Stimulated activated naive CD8-positive, alpha-beta T cell treated with anti-CD3 and anti-CD28 coated beads, Interleukin-15, Interleukin-2, amounts not matched to agents 100 ng/mL and 50 ng/mL, for 24 hours (primary cell): ENCODE data around the gene PRPF38B.
"Not testable (repeated sequence)": the region's sequence is repeated elsewhere in the genome, so short reads cannot be mapped to it uniquely, and the experiment has no call there.

Experiments
- H3K27ac Mint-ChIP-seq: one replicate; pipeline ENCODE4 v1.8.0; 2021; ENCODE audit warnings: mild to moderate bottlenecking, mixed read lengths
- H3K27me3 Mint-ChIP-seq: one replicate; pipeline ENCODE4 v1.8.0; 2021; ENCODE audit warnings: mixed read lengths
- H3K36me3 Mint-ChIP-seq: one replicate; pipeline ENCODE4 v1.8.0; 2021; ENCODE audit warnings: low read depth, mixed read lengths
- H3K4me1 Mint-ChIP-seq: one replicate; pipeline ENCODE4 v1.8.0; 2021; ENCODE audit warnings: low read depth, mixed read lengths
- H3K4me3 Mint-ChIP-seq: one replicate; pipeline ENCODE4 v1.8.0; 2021; ENCODE audit warnings: mild to moderate bottlenecking, mixed read lengths
- H3K9me3 Mint-ChIP-seq: one replicate; pipeline ENCODE4 v1.8.0; 2021; ENCODE audit warnings: mixed read lengths

The PRPF38B gene

DNA sequence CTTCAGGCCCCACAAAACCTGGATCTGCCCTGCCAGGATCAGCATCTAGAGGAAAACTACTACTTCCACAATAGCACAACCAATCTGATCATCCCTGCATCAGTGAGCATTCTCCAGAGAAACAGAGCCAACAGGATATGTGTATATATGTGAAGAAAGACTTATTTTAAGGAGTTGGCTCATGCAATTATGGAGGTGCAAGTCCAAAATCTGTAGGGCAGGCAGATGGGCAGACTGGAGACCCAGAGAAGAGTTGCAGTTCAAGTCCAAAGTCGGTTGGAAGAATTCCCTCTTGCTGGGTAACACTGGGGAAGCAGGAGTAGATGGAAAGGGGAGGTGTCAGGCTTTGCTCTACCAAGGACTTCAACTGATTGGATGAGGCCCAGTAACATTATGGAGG, 26.3 kb upstream of the PRPF38B start:
- no peak overlapping the region for H3K4me3 Mint-ChIP-seq
- no peaks in the 10 kb centered on the region for H3K9me3 Mint-ChIP-seq
- no peak overlapping the region for H3K27ac Mint-ChIP-seq
- peaks cover 47% of the 10 kb centered on the region for H3K4me1 Mint-ChIP-seq
- H3K27me3 Mint-ChIP-seq = no peaks in the 10 kb centered on the region
- H3K36me3 Mint-ChIP-seq = no peaks in the 10 kb centered on the region

GRCh38 chr1:108667422-108667821, 24.7 kb upstream of the PRPF38B start:
- not testable (repeated sequence) for H3K4me3 Mint-ChIP-seq

GRCh38 chr1:108668777-108669176, 23.3 kb upstream of the PRPF38B start:
- Mint-ChIP-seq H3K4me3 (no peak overlapping the region), H3K36me3 (no peaks in the 10 kb centered on the region), H3K9me3 (no peaks in the 10 kb centered on the region), H3K4me1 (peaks cover 27% of the 10 kb centered on the region), H3K27ac (peak overlapping the region; percentile 77), H3K27me3 (no peaks in the 10 kb centered on the region)

More at GRCh38 chr1:108667422-108667821, 24.7 kb upstream of the PRPF38B start:
- not testable (repeated sequence) for H3K36me3 Mint-ChIP-seq, H3K27ac Mint-ChIP-seq, H3K9me3 Mint-ChIP-seq, H3K27me3 Mint-ChIP-seq
- H3K4me1 Mint-ChIP-seq = peaks cover 36% of the 10 kb centered on the region

- H3K4me3 Mint-ChIP-seq = no peak overlapping the region
- H3K4me1 Mint-ChIP-seq = peaks cover 25% of the 10 kb centered on the region
- H3K27me3 Mint-ChIP-seq = no peaks in the 10 kb centered on the region
- H3K27ac Mint-ChIP-seq = peak overlapping the region; percentile 78
- no peaks in the 10 kb centered on the region for H3K9me3 Mint-ChIP-seq
- no peaks in the 10 kb centered on the region for H3K36me3 Mint-ChIP-seq
These were observed 22.4 kb upstream of the PRPF38B start for GRCh38 chr1:108669679-108670078.

GRCh38 chr1:108670131-108670773, 21.9 kb upstream of the PRPF38B start:
- Mint-ChIP-seq H3K27me3 (no peaks in the 10 kb centered on the region), H3K4me1 (peaks cover 22% of the 10 kb centered on the region), H3K36me3 (no peaks in the 10 kb centered on the region), H3K27ac (peak overlapping the region; percentile 78), H3K9me3 (no peaks in the 10 kb centered on the region), H3K4me3 (no peak overlapping the region)

GRCh38 chr1:108671143-108671542, 21.0 kb upstream of the PRPF38B start:
- H3K4me3 Mint-ChIP-seq = no peak overlapping the region
- peaks cover 22% of the 10 kb centered on the region for H3K4me1 Mint-ChIP-seq
- no peaks in the 10 kb centered on the region for H3K27me3 Mint-ChIP-seq
- no peaks in the 10 kb centered on the region for H3K9me3 Mint-ChIP-seq
- H3K27ac Mint-ChIP-seq = no peak overlapping the region
- H3K36me3 Mint-ChIP-seq = no peaks in the 10 kb centered on the region

DNA sequence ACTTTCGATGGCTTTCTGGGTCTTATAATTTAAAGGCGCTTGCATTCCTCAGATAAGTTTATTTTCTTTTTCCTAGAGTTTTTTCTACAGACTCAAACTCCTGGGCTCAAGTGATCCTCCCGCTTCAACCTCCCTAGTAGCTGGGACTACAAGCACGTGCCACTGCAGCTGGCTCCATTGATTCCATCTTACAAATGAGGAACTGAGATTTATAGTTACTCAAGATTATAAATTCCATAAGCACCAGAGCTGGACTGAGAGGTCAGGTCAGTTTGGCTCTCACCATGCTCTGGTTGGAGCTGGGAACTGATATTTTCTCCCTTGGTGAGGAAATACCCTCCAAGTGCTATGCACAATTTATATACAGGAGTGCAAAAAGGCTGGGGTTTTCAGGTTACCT, 13.4 kb upstream of the PRPF38B start:
- peaks cover 10% of the 10 kb centered on the region for H3K4me1 Mint-ChIP-seq
- H3K27me3 Mint-ChIP-seq = no peaks in the 10 kb centered on the region
- no peaks in the 10 kb centered on the region for H3K36me3 Mint-ChIP-seq
- H3K9me3 Mint-ChIP-seq = no peaks in the 10 kb centered on the region
- no peak overlapping the region for H3K4me3 Mint-ChIP-seq
- H3K27ac Mint-ChIP-seq = no peak overlapping the region

DNA sequence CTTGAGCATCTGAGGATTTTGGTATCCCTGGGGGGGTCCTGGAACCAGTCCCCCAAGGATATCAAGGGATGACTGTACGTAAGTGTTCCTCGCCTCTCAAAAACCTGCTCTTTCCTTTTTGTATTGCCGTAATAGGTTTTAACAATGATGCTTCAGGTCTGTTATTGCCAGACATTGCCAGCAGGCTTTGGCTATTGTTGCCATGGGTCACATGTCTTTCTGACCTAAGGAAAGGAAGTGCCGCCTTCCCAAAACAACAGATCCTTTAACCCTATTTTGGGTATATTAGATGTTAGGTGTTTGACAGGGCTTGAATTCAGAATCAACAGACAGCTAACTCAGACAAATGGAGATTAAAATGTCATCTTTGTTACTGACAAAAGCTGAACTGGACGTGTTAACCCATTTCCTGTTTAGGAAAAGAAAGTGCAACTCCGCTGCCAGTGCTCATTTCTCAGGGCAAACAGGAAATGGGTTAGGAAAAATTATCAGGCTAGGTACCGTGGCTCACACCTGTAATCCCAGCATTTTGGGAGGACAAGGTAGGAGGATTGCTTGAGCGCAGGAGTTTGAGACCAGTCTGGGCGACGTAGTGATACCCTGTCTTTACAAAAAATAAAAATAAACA, 12.4 kb upstream of the PRPF38B start:
- H3K27me3 Mint-ChIP-seq = no peaks in the 10 kb centered on the region
- H3K9me3 Mint-ChIP-seq = no peaks in the 10 kb centered on the region
- H3K36me3 Mint-ChIP-seq = no peaks in the 10 kb centered on the region
- H3K27ac Mint-ChIP-seq = peak overlapping the region; percentile 63
- H3K4me1 Mint-ChIP-seq = peaks cover 10% of the 10 kb centered on the region
- H3K4me3 Mint-ChIP-seq = peak overlapping the region; percentile 57

- H3K4me3 Mint-ChIP-seq, H3K4me1 Mint-ChIP-seq, H3K27ac Mint-ChIP-seq, H3K36me3 Mint-ChIP-seq, H3K27me3 Mint-ChIP-seq, H3K9me3 Mint-ChIP-seq: not testable (repeated sequence)
These were observed 10.4 kb upstream of the PRPF38B start for GRCh38 chr1:108681701-108682100.

GRCh38 chr1:108685529-108685928, 6.6 kb upstream of the PRPF38B start:
- peaks cover 6% of the 10 kb centered on the region for H3K4me1 Mint-ChIP-seq
- no peaks in the 10 kb centered on the region for H3K27me3 Mint-ChIP-seq
- H3K4me3 Mint-ChIP-seq = no peak overlapping the region
- no peaks in the 10 kb centered on the region for H3K36me3 Mint-ChIP-seq
- no peak overlapping the region for H3K27ac Mint-ChIP-seq
- H3K9me3 Mint-ChIP-seq = no peaks in the 10 kb centered on the region

DNA sequence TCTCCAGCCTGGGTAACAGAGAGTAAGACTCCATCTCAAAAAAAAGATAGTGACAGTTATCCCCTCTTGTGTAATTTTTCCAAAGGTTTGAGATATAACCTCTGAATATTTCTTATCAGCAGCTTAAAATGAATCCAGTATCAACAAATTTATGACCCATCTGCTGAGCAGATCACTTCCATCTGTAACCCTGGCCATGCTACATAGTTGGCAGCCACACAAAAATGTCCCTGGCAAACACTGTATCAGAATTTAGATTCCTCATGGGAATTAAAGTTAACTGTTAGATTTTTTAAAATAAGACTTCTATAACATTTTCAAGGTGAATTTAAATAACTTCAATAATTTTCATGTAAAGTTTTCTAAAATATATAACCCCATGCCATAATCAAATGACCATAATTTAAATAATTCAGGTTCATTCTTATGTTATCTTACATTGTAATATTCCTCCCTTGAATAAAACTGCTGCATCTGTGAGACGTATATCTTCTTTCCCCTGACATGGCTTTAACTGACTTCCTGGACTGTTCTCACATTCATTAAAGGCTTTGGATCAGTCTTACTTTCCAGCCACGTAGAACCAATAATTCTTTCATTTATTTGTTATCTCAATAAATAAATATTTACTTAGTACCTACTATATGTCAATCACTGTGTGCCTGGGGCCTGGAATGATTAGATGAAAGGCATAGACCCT, 5.3 kb upstream of the PRPF38B start:
- H3K9me3 Mint-ChIP-seq = no peaks in the 10 kb centered on the region
- H3K27ac Mint-ChIP-seq = no peak overlapping the region
- peaks cover 17% of the 10 kb centered on the region for H3K4me1 Mint-ChIP-seq
- H3K4me3 Mint-ChIP-seq = no peak overlapping the region
- H3K36me3 Mint-ChIP-seq = no peaks in the 10 kb centered on the region
- H3K27me3 Mint-ChIP-seq = no peaks in the 10 kb centered on the region

GRCh38 chr1:108691128-108691941, 775 bp upstream of the PRPF38B start:
- Mint-ChIP-seq H3K27ac (peak overlapping the region; percentile 99), H3K27me3 (no peaks in the 10 kb centered on the region), H3K9me3 (no peaks in the 10 kb centered on the region), H3K4me3 (peak overlapping the region; percentile 91), H3K4me1 (peaks cover 36% of the 10 kb centered on the region), H3K36me3 (peaks cover 36% of the 10 kb centered on the region)

- Mint-ChIP-seq H3K4me3 (peak overlapping the region; percentile 91), H3K36me3 (peaks cover 52% of the 10 kb centered on the region), H3K27ac (peak overlapping the region; percentile 99), H3K9me3 (no peaks in the 10 kb centered on the region), H3K27me3 (no peaks in the 10 kb centered on the region), H3K4me1 (peaks cover 53% of the 10 kb centered on the region)
These were observed 880 bp downstream of the PRPF38B start for GRCh38 chr1:108692724-108693655.

GRCh38 chr1:108695535-108695934, 3.4 kb downstream of the PRPF38B start:
- Mint-ChIP-seq H3K36me3 (peaks cover 78% of the 10 kb centered on the region), H3K4me1 (peaks cover 71% of the 10 kb centered on the region), H3K27ac (peak overlapping the region; percentile 88), H3K4me3 (peak overlapping the region; percentile 79), H3K9me3 (no peaks in the 10 kb centered on the region), H3K27me3 (no peaks in the 10 kb centered on the region)
